ENCODE data around the gene PAQR8. TPM values are rescaled to one million over a fixed set of nuclear protein-coding genes. Genes with fewer than 3 reads are reported as not detected.
A peak's percentile ranks its signal among the peaks of the same experiment; 100 is the strongest.

Gene PAQR8
- total and polyA plus RNA-seq, 2 of the 13 experiments (the other 11 are each of a cell fraction or from before 2014, with no cell fraction given): 37.7 to 50.7 TPM

DNA sequence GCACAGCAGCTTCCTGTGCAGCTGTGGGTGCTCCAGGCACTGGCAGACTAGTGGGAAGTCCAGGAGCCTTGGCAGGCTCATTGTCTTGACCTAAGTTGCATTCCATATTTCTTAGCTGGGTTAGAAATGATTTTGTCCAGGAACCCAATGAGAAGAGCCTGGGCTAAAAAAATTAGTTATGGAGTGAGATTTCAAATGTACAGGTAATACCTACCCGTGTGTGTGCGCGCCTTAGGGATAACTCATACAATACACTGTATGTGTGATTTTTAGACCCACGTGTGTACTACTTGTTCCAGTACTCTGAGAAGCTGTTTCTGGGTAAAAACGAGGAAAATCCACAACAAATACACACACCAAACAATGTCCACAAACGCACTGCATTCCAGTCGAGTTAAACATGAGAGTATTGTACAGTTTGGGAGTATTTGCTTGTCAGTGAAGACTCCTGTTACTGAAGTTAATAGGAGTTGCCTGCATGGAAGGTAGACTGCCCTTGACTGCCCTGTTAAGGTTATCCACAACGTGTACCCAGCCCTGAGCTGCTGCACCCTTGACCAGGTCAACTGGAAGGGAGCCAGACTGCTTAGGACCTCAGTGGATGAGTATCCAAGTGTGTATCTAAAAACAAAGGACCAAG, 1.4 kb downstream of the PAQR8 start (continued):
- TF ChIP-seq, protein P1, sequence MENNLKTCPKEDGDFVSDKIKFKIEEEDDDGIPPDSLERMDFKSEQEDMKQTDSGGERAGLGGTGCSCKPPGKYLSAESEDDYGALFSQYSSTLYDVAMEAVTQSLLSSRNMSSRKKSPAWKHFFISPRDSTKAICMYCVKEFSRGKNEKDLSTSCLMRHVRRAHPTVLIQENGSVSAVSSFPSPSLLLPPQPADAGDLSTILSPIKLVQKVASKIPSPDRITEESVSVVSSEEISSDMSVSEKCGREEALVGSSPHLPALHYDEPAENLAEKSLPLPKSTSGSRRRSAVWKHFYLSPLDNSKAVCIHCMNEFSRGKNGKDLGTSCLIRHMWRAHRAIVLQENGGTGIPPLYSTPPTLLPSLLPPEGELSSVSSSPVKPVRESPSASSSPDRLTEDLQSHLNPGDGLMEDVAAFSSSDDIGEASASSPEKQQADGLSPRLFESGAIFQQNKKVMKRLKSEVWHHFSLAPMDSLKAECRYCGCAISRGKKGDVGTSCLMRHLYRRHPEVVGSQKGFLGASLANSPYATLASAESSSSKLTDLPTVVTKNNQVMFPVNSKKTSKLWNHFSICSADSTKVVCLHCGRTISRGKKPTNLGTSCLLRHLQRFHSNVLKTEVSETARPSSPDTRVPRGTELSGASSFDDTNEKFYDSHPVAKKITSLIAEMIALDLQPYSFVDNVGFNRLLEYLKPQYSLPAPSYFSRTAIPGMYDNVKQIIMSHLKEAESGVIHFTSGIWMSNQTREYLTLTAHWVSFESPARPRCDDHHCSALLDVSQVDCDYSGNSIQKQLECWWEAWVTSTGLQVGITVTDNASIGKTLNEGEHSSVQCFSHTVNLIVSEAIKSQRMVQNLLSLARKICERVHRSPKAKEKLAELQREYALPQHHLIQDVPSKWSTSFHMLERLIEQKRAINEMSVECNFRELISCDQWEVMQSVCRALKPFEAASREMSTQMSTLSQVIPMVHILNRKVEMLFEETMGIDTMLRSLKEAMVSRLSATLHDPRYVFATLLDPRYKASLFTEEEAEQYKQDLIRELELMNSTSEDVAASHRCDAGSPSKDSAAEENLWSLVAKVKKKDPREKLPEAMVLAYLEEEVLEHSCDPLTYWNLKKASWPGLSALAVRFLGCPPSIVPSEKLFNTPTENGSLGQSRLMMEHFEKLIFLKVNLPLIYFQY (CRISPR knock-in tag; IDR thresholded peaks at IDR 0.05; ENCODE audit: borderline replicate concordance): no peak
- TF ChIP-seq, protein P2, sequence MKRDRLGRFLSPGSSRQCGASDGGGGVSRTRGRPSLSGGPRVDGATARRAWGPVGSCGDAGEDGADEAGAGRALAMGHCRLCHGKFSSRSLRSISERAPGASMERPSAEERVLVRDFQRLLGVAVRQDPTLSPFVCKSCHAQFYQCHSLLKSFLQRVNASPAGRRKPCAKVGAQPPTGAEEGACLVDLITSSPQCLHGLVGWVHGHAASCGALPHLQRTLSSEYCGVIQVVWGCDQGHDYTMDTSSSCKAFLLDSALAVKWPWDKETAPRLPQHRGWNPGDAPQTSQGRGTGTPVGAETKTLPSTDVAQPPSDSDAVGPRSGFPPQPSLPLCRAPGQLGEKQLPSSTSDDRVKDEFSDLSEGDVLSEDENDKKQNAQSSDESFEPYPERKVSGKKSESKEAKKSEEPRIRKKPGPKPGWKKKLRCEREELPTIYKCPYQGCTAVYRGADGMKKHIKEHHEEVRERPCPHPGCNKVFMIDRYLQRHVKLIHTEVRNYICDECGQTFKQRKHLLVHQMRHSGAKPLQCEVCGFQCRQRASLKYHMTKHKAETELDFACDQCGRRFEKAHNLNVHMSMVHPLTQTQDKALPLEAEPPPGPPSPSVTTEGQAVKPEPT (CRISPR knock-in tag; IDR thresholded peaks at IDR 0.05; ENCODE audit: low read depth): no peak
- TF ChIP-seq, protein P3, sequence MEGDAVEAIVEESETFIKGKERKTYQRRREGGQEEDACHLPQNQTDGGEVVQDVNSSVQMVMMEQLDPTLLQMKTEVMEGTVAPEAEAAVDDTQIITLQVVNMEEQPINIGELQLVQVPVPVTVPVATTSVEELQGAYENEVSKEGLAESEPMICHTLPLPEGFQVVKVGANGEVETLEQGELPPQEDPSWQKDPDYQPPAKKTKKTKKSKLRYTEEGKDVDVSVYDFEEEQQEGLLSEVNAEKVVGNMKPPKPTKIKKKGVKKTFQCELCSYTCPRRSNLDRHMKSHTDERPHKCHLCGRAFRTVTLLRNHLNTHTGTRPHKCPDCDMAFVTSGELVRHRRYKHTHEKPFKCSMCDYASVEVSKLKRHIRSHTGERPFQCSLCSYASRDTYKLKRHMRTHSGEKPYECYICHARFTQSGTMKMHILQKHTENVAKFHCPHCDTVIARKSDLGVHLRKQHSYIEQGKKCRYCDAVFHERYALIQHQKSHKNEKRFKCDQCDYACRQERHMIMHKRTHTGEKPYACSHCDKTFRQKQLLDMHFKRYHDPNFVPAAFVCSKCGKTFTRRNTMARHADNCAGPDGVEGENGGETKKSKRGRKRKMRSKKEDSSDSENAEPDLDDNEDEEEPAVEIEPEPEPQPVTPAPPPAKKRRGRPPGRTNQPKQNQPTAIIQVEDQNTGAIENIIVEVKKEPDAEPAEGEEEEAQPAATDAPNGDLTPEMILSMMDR (CRISPR knock-in tag; IDR thresholded peaks at IDR 0.05): no peak
- TF ChIP-seq RBM22 (optimal IDR thresholded peaks at IDR 0.05; ENCODE audit: low read length) (no peak), ZNF678 (CRISPR knock-in tag; IDR thresholded peaks at IDR 0.05) (no peak), ZNF672 (CRISPR knock-in tag; IDR thresholded peaks at IDR 0.05) (no peak), PRMT3 (CRISPR knock-in tag; IDR thresholded peaks at IDR 0.05; ENCODE audit: borderline replicate concordance, low read depth) (no peak), RFXAP (CRISPR knock-in tag; IDR thresholded peaks at IDR 0.05; ENCODE audit: borderline replicate concordance) (no peak), ZNF143 (CRISPR knock-in tag; IDR thresholded peaks at IDR 0.05) (no peak), GZF1 (CRISPR knock-in tag; IDR thresholded peaks at IDR 0.05) (no peak), ZNF850 (CRISPR knock-in tag; conservative IDR thresholded peaks at IDR 0.05) (no peak), PHF8 (CRISPR knock-in tag; IDR thresholded peaks at IDR 0.05) (peak; percentile 4; the same call in 1 of the 2 replicates)
- TF ChIP-seq, protein P4, sequence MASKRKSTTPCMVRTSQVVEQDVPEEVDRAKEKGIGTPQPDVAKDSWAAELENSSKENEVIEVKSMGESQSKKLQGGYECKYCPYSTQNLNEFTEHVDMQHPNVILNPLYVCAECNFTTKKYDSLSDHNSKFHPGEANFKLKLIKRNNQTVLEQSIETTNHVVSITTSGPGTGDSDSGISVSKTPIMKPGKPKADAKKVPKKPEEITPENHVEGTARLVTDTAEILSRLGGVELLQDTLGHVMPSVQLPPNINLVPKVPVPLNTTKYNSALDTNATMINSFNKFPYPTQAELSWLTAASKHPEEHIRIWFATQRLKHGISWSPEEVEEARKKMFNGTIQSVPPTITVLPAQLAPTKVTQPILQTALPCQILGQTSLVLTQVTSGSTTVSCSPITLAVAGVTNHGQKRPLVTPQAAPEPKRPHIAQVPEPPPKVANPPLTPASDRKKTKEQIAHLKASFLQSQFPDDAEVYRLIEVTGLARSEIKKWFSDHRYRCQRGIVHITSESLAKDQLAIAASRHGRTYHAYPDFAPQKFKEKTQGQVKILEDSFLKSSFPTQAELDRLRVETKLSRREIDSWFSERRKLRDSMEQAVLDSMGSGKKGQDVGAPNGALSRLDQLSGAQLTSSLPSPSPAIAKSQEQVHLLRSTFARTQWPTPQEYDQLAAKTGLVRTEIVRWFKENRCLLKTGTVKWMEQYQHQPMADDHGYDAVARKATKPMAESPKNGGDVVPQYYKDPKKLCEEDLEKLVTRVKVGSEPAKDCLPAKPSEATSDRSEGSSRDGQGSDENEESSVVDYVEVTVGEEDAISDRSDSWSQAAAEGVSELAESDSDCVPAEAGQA (IDR thresholded peaks at IDR 0.05; ENCODE audit: low read depth): no peak
- TF ChIP-seq, protein P4 (CRISPR knock-in tag; IDR thresholded peaks at IDR 0.05; ENCODE audit: borderline replicate concordance): no peak
- TF ChIP-seq, protein P5, sequence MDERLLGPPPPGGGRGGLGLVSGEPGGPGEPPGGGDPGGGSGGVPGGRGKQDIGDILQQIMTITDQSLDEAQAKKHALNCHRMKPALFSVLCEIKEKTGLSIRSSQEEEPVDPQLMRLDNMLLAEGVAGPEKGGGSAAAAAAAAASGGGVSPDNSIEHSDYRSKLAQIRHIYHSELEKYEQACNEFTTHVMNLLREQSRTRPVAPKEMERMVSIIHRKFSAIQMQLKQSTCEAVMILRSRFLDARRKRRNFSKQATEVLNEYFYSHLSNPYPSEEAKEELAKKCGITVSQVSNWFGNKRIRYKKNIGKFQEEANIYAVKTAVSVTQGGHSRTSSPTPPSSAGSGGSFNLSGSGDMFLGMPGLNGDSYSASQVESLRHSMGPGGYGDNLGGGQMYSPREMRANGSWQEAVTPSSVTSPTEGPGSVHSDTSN (CRISPR knock-in tag; IDR thresholded peaks at IDR 0.05): no peak
